ENCODE data around the gene CHRNA9. TPM values are rescaled to one million over a fixed set of nuclear protein-coding genes. Genes with fewer than 3 reads are reported as not detected.

CHRNA9 gene
- total RNA-seq, 2 donors from 2014 or later = not detected

GRCh38 chr4:40307627-40308497 is 27.3 kb upstream of the CHRNA9 start:
- H3K36me3 ChIP-seq = no peaks in the 10 kb centered on the region
- peaks cover 0 to 5% of the 10 kb centered on the region in 2 donors for H3K9me3 ChIP-seq
- no peaks in the 10 kb centered on the region for H3K27me3 ChIP-seq
- no peak overlapping the region for H3K27ac ChIP-seq
- H3K4me1 ChIP-seq = peaks cover 0 to 3% of the 10 kb centered on the region in 2 donors
- H3K4me3 ChIP-seq = no peak overlapping the region
- TF ChIP-seq CTCF (IDR thresholded peaks at IDR 0.05) = no peak
- no peak for DNase-seq (ENCODE audit: low spot score)

GRCh38 chr4:40308528-40309122 is 26.5 kb upstream of the CHRNA9 start:
- no peak for DNase-seq (ENCODE audit: low spot score)
- peaks cover 0 to 3% of the 10 kb centered on the region in 2 donors for H3K4me1 ChIP-seq
- H3K27ac ChIP-seq = no peak overlapping the region
- H3K9me3 ChIP-seq = peaks cover 0 to 5% of the 10 kb centered on the region in 2 donors
- H3K27me3 ChIP-seq = no peaks in the 10 kb centered on the region
- TF ChIP-seq CTCF (IDR thresholded peaks at IDR 0.05) = no peak
- H3K4me3 ChIP-seq = no peak overlapping the region
- H3K36me3 ChIP-seq = no peaks in the 10 kb centered on the region

GRCh38 chr4:40309250-40309774 is 25.8 kb upstream of the CHRNA9 start:
- H3K4me1 ChIP-seq = peaks cover 0 to 3% of the 10 kb centered on the region in 2 donors

GRCh38 chr4:40310225-40310624 is 24.9 kb upstream of the CHRNA9 start:
- Histone ChIP-seq H3K27ac (no peak overlapping the region), H3K27me3 (no peaks in the 10 kb centered on the region), H3K36me3 (no peaks in the 10 kb centered on the region), H3K9me3 (no peaks in the 10 kb centered on the region), H3K4me1 (peaks cover 0 to 3% of the 10 kb centered on the region in 2 donors), H3K4me3 (no peak overlapping the region)
- no peak for DNase-seq (ENCODE audit: low spot score)
- TF ChIP-seq CTCF (IDR thresholded peaks at IDR 0.05) = no peak

More at GRCh38 chr4:40309250-40309774, 25.8 kb upstream of the CHRNA9 start:
- TF ChIP-seq CTCF (IDR thresholded peaks at IDR 0.05) = peak; percentile 67 to 90
- H3K4me3 ChIP-seq = no peak overlapping the region
- no peak overlapping the region for H3K27ac ChIP-seq
- H3K27me3 ChIP-seq = no peaks in the 10 kb centered on the region
- no peaks in the 10 kb centered on the region for H3K36me3 ChIP-seq
- DNase-seq (ENCODE audit: low spot score) = peak; percentile 92
- peaks cover 0 to 5% of the 10 kb centered on the region in 2 donors for H3K9me3 ChIP-seq

GRCh38 chr4:40311811-40312346 is 23.3 kb upstream of the CHRNA9 start:
- no peak overlapping the region for H3K4me3 ChIP-seq
- no peak for DNase-seq (ENCODE audit: low spot score)
- no peaks in the 10 kb centered on the region for H3K27me3 ChIP-seq
- no peak overlapping the region for H3K27ac ChIP-seq
- no peaks in the 10 kb centered on the region for H3K36me3 ChIP-seq
- no peaks in the 10 kb centered on the region for H3K9me3 ChIP-seq
- TF ChIP-seq CTCF (IDR thresholded peaks at IDR 0.05) = no peak
- peaks cover 0 to 11% of the 10 kb centered on the region in 2 donors for H3K4me1 ChIP-seq
